Hepatocyte (in vitro differentiated cells): ENCODE data around the gene BBS9. TPM values are rescaled to one million over a fixed set of nuclear protein-coding genes. Genes with fewer than 3 reads are reported as not detected.
"Not testable (repeated sequence)": the region's sequence is repeated elsewhere in the genome, so short reads cannot be mapped to it uniquely, and the experiment has no call there.

Experiments
- DNase-seq: peaks from one replicate; pipeline ENCODE4 v3.0.0-alpha.2; 2016; ENCODE audit warnings: low spot score
- H2AFZ ChIP-seq: fragments of 200-600 bp; sonication (generic); 2 replicates; pipeline ENCODE4 v1.6.0; 2016; ENCODE audit warnings: antibody characterized with exemption, mild to moderate bottlenecking
- H3K27ac ChIP-seq: fragments of 200-600 bp; sonication (generic); 2 replicates; pipeline ENCODE4 v1.5.1; 2016; ENCODE audit warnings: mild to moderate bottlenecking
- H3K27me3 ChIP-seq: fragments of 200-600 bp; sonication (generic); 2 replicates; pipeline ENCODE4 v1.6.1; 2016
- H3K36me3 ChIP-seq: fragments of 200-600 bp; sonication (generic); replicated peaks from 2 replicates; pipeline ENCODE4 v1.5.1; 2016; ENCODE audit warnings: low read depth; ENCODE audit not compliant: insufficient read depth
- H3K4me1 ChIP-seq: fragments of 200-600 bp; sonication (generic); 2 replicates; pipeline ENCODE4 v1.5.1; 2016; ENCODE audit warnings: mild to moderate bottlenecking, moderate library complexity; ENCODE audit not compliant: insufficient read depth
- H3K4me2 ChIP-seq: fragments of 200-600 bp; sonication (generic); 2 replicates; pipeline ENCODE4 v1.6.0; 2016
- H3K4me3 ChIP-seq: fragments of 200-600 bp; sonication (generic); 2 replicates; pipeline ENCODE4 v1.5.1; 2016; ENCODE audit warnings: mild to moderate bottlenecking
- H3K79me2 ChIP-seq: fragments of 200-600 bp; sonication (generic); 2 replicates; pipeline ENCODE4 v1.6.0; 2017; ENCODE audit warnings: mild to moderate bottlenecking
- H3K9me2 ChIP-seq: fragments of 200-600 bp; sonication (generic); replicated peaks from 2 replicates; pipeline ENCODE4 v1.6.0; 2017; ENCODE audit warnings: mild to moderate bottlenecking; ENCODE audit not compliant: insufficient read depth
- H3K9me3 ChIP-seq: fragments of 200-600 bp; sonication (generic); 2 replicates; pipeline ENCODE4 v1.5.1; 2016; ENCODE audit warnings: low read depth, mild to moderate bottlenecking
- H4K20me1 ChIP-seq: fragments of 200-600 bp; sonication (generic); 2 replicates; pipeline ENCODE4 v1.6.0; 2016; ENCODE audit warnings: mild to moderate bottlenecking; ENCODE audit not compliant: insufficient read depth, poor library complexity, severe bottlenecking
- EZH2 ChIP-seq: fragments of 200-600 bp; sonication (generic); IDR thresholded peaks from 2 replicates; pipeline ENCODE4 v1.6.1; 2016; ENCODE audit warnings: antibody characterized with exemption, mild to moderate bottlenecking, borderline replicate concordance
- EZH2phosphoT487 ChIP-seq: fragments of 200-600 bp; sonication (generic); IDR thresholded peaks from one replicate; pipeline ENCODE4 v1.6.1; 2018; ENCODE audit warnings: antibody characterized with exemption, mild to moderate bottlenecking, low read depth, moderate library complexity; ENCODE audit not compliant: unreplicated experiment, severe bottlenecking
- WGBS: methylation state at CpG from one replicate; pipeline ENCODE4 v1.1.6; 2016; ENCODE audit warnings: low lambda C conversion rate; ENCODE audit errors: missing lambda C conversion rate; 5-methylcytosine and 5-hydroxymethylcytosine counted together
- polyA plus RNA-seq: library from polyadenylated mRNA; unstranded; fragments of >200 nt; fragmentation: Nextera tagmentation; extraction: Ambion mirVana; gene quantifications from 2 replicates; pipeline ENCODE4 v1.2.1, GENCODE V29; 2016
- total RNA-seq: library from RNA; depleted of rRNA; stranded (reverse); fragments of >200 nt; gene quantifications from 2 replicates; pipeline ENCODE4 v1.2.3, GENCODE V29; 2014
- TF ChIP-seq, protein P1 (sequence below): fragments of 200-600 bp; sonication (generic); IDR thresholded peaks from 2 replicates; pipeline ENCODE4 v1.5.1; 2016; ENCODE audit warnings: antibody characterized with exemption, mild to moderate bottlenecking; ENCODE audit not compliant: poor library complexity

BBS9 gene
- total and polyA plus RNA-seq, 2 experiments from 2014 or later = 10.1 to 12.3 TPM

- H3K4me1 ChIP-seq = peaks cover 6% of the 10 kb centered on the region
- no peaks in the 10 kb centered on the region for H3K9me3 ChIP-seq
- no peak overlapping the region for H2AFZ ChIP-seq
- H3K9me2 ChIP-seq = no peaks in the 10 kb centered on the region
- H3K27me3 ChIP-seq = no peaks in the 10 kb centered on the region
- no peak overlapping the region for H3K4me3 ChIP-seq
- H3K4me2 ChIP-seq = no peak overlapping the region
- DNase-seq = no peak
- no peak for TF ChIP-seq EZH2phosphoT487
- TF ChIP-seq, protein P1, sequence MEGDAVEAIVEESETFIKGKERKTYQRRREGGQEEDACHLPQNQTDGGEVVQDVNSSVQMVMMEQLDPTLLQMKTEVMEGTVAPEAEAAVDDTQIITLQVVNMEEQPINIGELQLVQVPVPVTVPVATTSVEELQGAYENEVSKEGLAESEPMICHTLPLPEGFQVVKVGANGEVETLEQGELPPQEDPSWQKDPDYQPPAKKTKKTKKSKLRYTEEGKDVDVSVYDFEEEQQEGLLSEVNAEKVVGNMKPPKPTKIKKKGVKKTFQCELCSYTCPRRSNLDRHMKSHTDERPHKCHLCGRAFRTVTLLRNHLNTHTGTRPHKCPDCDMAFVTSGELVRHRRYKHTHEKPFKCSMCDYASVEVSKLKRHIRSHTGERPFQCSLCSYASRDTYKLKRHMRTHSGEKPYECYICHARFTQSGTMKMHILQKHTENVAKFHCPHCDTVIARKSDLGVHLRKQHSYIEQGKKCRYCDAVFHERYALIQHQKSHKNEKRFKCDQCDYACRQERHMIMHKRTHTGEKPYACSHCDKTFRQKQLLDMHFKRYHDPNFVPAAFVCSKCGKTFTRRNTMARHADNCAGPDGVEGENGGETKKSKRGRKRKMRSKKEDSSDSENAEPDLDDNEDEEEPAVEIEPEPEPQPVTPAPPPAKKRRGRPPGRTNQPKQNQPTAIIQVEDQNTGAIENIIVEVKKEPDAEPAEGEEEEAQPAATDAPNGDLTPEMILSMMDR = no peak
- TF ChIP-seq EZH2 = no peak
- H3K79me2 ChIP-seq = no peaks in the 10 kb centered on the region
- no peaks in the 10 kb centered on the region for H3K36me3 ChIP-seq
- H3K27ac ChIP-seq = no peak overlapping the region
- H4K20me1 ChIP-seq = no peaks in the 10 kb centered on the region
These were observed 121.9 kb downstream of the BBS9 start for GRCh38 chr7:33251301-33251700.

- Histone ChIP-seq H3K27me3 (no peaks in the 10 kb centered on the region), H3K4me2 (no peak overlapping the region), H3K79me2 (no peaks in the 10 kb centered on the region), H3K27ac (no peak overlapping the region), H2AFZ (no peak overlapping the region), H3K9me3 (no peaks in the 10 kb centered on the region), H3K4me3 (no peak overlapping the region), H3K4me1 (no peaks in the 10 kb centered on the region), H4K20me1 (no peaks in the 10 kb centered on the region), H3K9me2 (no peaks in the 10 kb centered on the region), H3K36me3 (no peaks in the 10 kb centered on the region)
- DNase-seq = no peak
- TF ChIP-seq, protein P1 = no peak
- no peak for TF ChIP-seq EZH2
- no peak for TF ChIP-seq EZH2phosphoT487
These were observed 129.2 kb downstream of the BBS9 start for GRCh38 chr7:33258491-33258951.

DNA sequence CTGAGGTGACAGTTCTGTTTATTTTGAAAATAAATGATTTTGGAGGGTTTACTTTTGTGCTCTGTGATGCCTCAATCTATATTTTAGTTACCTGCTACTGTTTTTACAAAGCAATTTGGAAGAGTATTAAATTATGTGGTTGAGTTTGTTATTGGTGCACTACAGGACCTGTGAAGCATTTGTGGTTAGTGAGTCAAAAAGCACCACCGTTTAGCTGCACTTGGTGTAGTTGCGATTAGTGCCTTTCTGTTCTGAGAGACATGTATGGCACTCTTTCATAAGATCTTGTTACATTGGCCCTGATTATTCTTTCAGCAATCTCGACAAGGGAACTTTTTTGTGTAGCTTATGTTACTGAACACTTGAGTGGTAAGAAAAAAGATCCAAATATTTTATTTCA is 132.2 kb downstream of the BBS9 start:
- WGBS = 76% methylated on average over 3 of the region's 3 CpGs
- no peak overlapping the region for H3K27ac ChIP-seq

GRCh38 chr7:33262476-33262875 is 133.1 kb downstream of the BBS9 start:
- Histone ChIP-seq H4K20me1 (no peaks in the 10 kb centered on the region), H3K9me3 (no peaks in the 10 kb centered on the region), H3K4me3 (no peak overlapping the region), H3K27ac (no peak overlapping the region), H3K36me3 (no peaks in the 10 kb centered on the region), H3K9me2 (no peaks in the 10 kb centered on the region), H2AFZ (no peak overlapping the region), H3K27me3 (no peaks in the 10 kb centered on the region), H3K4me1 (no peaks in the 10 kb centered on the region), H3K4me2 (no peak overlapping the region), H3K79me2 (no peaks in the 10 kb centered on the region)
- TF ChIP-seq EZH2phosphoT487 = no peak
- TF ChIP-seq, protein P1 = no peak
- TF ChIP-seq EZH2 = no peak
- no peak for DNase-seq
- WGBS = 75% methylated on average over 3 of the region's 3 CpGs

More for the DNA sequence above, 132.2 kb downstream of the BBS9 start:
- no peak for TF ChIP-seq EZH2
- TF ChIP-seq, protein P1 = no peak
- no peak for TF ChIP-seq EZH2phosphoT487
- H3K27me3 ChIP-seq = no peaks in the 10 kb centered on the region
- H3K4me3 ChIP-seq = no peak overlapping the region
- H3K79me2 ChIP-seq = no peaks in the 10 kb centered on the region
- no peaks in the 10 kb centered on the region for H4K20me1 ChIP-seq
- no peak overlapping the region for H3K4me2 ChIP-seq
- no peaks in the 10 kb centered on the region for H3K4me1 ChIP-seq
- H3K36me3 ChIP-seq = no peaks in the 10 kb centered on the region
- DNase-seq = no peak
- no peak overlapping the region for H2AFZ ChIP-seq
- no peaks in the 10 kb centered on the region for H3K9me2 ChIP-seq
- no peaks in the 10 kb centered on the region for H3K9me3 ChIP-seq

DNA sequence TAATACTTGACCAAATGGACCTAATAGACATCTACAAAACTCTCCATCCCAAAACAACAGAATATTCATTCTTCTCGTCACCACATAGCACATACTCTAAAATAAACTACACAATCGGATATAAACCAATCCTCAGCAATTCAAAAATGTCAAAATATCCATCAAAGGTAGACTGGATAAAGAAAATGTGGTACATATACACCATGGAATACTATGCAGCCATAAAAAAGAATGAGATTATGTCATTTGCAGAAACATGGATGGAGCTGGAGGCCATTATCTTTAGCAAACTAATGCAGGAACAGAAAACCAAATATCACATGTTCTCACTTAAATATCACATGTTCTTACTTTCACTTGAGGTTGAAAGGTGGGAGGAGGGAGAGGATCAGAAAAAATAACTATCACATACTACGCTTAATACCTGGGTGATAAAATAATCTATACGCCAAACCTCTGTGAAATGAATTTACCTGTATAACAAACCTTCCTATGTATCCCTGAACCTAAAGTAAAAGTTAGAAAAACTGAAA is 142.5 kb downstream of the BBS9 start:
- DNase-seq, H3K79me2 ChIP-seq, H4K20me1 ChIP-seq, H3K36me3 ChIP-seq, H3K4me2 ChIP-seq, H3K4me3 ChIP-seq, H2AFZ ChIP-seq, H3K4me1 ChIP-seq, H3K9me2 ChIP-seq, H3K9me3 ChIP-seq, H3K27ac ChIP-seq, H3K27me3 ChIP-seq: not testable (repeated sequence)
- whole genome bisulfite sequencing = 99% methylated on average over 4 of the region's 4 CpGs
